RKO (cell line): ENCODE results near the gene CACNB2.

Source experiments
- DNase-seq: peaks from one replicate; pipeline ENCODE4 v3.0.0-alpha.2; 2016; ENCODE audit warnings: low spot score

CACNB2 gene

DNA sequence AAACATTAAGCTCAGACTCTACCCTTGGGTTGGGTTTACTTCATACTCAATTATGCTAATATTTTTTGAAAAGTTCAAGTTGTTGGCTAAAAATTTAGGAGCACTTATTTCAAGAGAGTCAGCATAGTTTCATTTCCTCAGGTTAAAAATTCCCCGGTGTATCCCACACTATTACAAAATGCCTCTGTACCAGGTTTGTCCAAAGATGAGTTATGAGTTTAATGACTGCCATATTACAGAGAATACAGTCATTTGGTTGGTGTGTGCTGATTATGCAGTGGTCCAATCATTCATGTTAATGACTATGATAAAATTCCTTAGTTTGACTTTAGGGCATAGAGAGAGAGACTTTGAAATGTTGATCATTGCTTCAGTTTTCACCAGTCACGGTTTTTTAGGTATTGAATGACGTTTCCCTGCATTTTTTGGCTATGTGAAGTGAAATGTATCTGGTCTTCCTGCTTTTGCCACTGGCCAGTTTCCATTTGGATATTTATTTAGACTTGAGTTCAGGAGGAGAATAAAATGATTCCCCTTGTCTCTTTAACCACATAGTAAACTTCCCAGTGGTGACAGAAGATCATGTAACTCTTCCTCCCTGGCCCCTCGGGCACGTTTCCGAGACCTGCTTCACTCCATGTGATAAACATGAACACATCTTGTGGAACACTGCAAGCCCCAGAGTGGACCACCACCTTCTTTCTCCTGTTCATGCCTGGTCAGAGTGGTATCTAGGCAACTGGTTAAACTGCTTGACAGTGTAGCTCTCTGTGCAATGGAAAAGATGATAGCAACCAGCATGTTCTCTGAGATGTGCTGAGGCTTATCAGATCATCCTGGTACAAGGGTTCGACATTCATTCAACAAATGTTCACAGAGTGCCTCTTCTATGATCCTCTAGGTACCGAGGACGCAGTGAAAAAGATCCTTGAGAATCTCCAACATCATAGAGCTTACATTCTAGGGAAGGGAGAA, 153.6 kb downstream of the CACNB2 start:
- DNase-seq, result no peak

DNA sequence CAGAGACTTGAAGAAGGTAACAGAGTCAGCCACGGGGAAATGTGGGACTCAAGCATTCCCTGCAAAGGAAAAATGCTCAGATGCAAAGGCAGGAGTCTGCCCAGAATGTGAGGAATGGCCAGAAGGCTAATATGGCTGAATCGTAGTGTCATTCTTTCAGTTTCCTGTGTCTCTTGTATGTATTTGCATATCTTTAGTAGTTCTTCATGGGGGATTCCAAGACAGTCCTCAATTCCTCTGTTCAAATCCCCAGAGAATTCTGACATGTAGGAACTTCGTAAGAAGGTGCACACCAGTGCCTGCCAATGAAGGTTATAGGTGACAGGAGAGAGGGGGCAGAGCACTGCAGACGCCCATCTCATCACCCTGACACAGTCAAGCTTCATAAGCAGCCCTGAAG, 154.4 kb downstream of the CACNB2 start:
- no peak for DNase-seq

DNA sequence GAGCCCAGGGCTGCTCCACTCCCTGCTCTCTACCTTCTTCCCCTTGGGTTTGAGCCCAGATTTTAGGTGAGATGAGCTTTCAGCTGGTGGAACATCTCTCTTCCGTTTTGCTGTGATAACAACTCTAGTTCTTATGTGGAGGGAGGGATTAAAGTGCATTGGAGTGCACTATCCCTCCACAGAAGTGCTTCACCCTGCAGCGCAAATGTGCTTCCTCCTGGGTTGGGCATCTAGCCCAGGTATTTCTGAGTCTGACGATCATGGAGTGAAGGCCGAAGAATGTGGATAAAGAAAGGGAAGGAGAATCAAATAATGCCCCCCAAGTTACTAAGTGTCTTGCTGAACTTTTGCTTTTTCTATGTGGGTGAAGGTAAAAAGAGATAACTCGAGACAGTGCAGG, 157.4 kb downstream of the CACNB2 start:
- no peak for DNase-seq

DNA sequence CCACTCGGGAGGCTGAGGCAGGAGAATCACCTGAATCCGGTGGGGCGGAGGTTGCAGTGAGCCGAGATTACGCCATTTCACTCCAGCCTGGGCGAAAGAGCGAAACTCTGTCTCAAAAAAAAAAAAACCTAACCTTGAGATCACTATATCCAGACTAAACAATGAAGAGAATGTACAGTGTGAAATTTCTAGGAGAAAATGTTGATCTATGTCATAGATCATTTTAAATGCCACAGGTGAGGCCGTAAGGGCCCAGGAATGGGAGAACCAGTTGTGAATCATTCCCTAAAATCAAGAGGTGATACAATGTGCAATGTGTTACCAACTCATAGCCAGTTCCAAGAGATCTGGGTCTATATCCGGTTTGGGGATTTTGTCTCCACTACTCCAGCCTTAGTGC, 158.0 kb downstream of the CACNB2 start:
- DNase-seq, result no peak

DNA sequence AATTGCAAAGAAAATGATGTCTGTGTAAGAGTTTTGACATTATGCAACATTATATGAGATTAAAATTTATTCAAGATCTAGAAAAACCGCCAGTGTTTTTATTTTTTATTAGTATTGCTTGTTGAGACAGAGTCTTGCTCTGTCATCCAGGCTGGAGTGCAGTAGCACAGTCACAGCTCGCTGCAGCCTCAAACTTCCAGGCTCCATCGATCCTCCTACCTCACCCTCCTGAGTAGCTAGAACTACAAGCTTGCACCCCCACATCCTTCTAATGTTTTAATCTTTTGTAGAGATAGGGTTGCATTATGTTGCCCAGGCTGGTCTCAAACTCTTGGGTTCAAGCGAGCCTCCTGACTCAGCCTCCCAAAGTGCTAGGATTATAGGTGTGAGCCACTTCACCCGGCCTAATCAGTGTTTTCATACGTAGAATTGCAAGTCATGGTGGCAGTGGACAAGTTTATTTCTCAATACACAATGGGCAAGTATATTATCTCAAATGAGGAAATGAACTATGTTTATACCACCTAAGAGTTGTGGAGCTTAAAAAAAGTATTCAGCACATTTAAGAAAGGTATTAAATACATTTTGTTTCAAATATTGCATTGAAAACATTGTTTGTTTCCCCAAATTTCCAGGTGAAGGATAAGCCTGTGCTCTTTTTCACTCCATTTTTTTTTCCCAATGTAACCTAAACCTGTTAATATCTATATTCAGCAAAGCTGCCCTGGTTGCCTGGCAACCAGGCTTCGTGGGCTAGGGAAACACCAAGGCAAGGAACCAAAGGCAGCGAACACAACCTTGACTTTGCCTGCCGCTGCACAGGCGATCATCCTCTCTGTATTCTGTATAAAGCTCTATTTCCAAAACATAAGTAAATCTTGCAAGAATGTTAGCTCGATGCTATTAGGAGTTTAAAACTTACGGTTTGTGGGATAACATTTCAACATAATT, 163.9 kb downstream of the CACNB2 start:
- DNase-seq, result no peak

DNA sequence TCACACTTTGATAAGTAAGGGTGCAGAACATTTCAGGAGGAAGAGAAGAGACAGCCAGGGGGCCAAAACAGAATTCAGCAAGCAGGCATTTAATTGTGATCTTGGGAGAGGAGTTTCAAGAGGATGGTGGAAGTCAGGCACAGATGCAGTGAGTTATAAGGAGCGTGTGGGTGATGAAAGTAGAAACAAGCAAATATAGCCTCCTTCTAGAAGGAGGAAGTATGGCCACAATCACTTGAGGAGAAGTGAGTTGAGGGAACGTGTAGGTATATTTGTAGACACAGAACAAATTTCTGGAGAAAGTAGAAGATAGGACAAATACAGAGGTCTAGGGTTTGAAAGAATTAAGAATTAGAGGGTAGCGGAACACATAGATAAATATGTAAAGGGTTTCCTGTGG, 165.8 kb downstream of the CACNB2 start:
- no peak for DNase-seq

DNA sequence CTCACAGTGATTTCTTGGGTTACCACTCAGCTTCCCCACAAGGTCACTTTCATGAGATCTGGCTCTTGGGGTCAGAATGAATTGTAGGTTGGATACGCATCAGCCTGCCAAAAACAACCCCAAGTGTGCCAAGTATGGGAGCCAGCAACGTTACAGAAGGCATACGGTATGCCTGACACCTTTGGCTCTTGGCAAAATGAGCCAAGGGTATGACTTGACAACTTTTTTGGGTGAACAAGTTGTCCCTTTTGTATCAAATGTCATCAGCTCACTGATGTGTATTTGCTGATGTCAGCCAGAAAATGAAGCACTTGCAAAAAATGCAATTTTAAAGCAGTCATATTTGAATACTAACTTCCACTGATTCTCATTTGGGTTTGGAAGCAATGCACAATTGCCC, 168.4 kb downstream of the CACNB2 start:
- no peak for DNase-seq

DNA sequence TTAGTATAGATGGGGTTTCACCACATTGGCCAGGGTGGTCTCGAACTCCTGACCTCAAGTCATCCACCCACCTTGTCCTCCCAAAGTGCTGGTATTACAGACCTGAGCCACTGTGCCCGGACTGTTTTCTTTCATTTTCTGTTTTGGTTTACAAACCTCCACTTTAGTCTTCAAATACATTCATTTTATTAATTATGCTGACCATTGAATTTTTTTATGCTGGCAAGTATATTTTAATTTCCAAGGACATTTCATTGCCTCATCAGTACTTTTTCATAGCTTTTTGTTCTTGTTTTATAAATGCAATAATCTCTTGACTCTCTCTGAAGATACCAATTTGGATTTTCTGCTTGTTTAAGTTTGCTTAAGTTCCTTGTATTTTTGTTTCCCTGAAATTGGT, 170.5 kb downstream of the CACNB2 start:
- DNase-seq, result no peak

DNA sequence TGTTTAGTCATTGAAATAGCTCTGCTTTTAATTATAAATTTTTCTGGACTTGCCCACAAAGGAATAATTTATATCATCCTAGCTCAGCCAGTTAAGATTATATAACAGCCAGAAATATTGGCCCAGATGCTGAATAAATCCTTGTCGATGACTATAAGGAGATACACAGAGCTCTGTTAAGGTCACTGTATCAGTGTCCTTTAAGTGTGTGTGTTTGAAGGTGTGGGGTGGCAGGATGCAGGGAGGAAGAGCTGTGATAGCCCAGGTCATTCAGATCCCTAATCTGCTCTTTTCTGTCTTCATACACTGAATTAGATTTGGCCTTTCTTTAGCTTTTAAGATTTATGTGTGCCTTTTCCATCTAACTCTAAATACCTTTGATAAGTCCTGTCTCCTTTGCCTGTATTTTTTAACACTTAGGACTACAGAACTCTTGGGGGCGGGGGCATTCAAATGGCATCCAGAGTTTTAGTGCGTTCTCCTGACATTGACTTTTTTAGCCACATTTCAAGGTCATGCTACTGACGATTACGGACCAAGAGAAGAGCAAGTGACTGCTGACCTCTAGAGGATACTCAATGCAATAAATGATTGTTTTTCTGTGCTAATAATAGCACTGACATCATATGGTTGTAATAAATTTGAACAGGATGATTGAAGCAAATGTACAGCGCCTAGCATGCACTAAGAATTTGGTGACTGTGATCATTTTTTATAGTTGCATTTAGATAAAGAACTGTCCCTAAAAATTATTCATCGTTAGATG, 172.3 kb downstream of the CACNB2 start:
- peak; percentile 86 for DNase-seq

DNA sequence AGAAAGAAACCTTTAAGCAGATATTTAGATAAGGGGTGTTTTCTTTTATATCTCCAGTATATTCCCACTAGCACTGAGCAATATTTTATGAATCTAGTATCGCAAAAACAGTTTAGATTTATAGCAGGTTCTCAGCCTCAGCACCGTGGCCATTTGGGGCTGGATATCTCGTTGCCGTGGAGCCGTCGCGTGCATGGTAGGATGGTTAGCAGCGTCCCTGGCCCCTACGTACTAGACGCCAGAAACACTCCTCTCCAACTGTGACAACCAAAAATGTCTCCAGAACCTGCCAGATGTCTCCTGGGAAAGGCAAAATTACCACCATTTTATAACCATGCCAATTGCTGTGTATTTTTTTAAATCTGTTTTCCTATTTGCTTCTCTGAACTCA, 172.9 kb downstream of the CACNB2 start:
- no peak for DNase-seq

DNA sequence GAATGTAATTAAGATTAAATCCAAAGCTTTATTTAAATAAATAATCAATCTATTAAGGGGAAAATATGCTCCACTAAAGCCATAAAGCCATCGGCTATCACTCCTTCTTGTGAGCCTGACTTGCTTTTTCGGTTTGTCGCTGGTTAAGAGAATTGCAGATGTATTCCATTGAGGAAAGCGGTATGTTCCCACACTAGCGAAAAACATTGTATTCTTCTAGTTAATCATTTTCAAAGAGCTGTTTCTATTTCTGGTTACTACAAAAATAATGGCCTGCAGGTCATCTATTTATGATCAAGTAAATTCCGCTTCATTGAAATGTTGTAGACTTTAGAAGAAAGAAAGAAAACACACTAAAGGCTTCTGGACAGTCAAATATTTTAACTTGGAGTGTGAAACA, 173.4 kb downstream of the CACNB2 start:
- DNase-seq, result no peak

DNA sequence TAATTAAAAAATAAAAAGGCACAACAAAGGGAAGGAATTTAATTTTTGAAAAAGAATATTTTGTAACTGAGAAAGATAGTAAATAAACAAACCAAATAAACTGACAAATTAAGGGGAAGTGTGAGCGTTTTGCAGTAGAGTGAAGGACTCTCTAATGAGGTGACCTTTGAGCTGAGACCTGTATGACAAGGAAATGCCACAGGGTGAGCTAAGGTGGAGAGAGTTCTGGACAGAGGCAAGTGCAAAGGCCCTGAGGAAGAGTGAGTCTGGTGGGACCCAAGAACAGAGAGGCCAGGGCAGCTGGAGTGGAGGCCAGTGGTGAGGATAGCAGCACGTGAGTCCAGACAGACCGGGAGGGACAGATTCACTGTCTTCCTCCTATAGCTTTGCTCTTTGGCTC, 179.4 kb downstream of the CACNB2 start:
- no peak for DNase-seq

DNA sequence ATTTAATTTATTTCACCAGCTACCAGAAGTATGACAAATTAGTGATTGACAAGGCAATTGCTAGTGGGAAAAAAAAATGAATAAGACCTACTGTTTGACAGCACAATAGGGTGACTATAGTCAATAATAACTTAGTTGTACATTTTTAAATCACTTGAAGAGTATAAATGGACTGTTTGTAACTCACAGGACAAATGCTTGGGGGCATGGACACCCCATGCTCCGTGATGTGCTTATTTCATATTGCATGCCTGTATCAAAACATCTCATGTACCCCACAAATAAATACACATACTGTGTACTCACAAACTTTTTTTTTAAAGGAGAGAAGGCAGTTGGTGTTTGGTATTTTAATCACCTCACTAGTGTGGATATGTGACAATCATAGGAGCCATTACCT, 181.1 kb downstream of the CACNB2 start:
- DNase-seq, result no peak

DNA sequence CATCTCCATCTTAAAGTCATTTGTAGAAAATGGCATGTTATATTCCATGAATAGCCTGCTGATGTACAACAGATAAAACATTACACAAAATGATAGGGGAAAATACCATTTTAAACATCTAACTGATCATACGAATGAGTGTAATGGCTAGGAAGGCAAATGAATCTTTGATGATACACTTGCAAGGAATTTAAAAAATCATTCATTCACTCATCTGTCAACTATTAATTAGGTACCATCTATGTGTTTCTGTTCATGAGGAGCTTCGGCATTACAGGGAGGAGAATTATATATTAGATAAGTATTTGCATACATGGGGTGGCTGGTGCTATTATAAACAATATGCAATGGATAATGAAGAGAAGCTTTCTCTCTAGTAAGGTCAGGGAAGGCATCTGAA, 183.7 kb downstream of the CACNB2 start:
- DNase-seq, result no peak

DNA sequence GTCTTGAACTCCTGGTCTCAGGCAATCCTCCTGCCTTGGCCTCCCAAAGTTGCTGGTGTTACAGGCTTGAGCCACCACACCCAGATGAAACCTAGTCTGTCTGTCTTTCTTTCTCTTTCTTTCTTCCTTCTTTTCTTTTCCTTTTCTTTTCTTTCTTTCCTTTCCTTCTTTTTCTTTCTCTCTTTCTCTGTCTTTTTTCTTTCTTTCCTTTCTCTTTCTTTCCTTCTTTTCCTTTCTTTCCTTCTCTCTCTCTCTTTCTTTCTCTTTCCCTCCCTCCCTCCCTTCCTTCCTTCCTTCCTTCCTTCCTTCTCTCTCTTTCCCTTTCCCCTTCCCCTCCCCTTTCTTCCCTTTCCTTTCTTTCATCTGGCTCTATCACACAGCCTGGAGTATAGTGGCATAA, 185.2 kb downstream of the CACNB2 start:
- DNase-seq, result no peak

DNA sequence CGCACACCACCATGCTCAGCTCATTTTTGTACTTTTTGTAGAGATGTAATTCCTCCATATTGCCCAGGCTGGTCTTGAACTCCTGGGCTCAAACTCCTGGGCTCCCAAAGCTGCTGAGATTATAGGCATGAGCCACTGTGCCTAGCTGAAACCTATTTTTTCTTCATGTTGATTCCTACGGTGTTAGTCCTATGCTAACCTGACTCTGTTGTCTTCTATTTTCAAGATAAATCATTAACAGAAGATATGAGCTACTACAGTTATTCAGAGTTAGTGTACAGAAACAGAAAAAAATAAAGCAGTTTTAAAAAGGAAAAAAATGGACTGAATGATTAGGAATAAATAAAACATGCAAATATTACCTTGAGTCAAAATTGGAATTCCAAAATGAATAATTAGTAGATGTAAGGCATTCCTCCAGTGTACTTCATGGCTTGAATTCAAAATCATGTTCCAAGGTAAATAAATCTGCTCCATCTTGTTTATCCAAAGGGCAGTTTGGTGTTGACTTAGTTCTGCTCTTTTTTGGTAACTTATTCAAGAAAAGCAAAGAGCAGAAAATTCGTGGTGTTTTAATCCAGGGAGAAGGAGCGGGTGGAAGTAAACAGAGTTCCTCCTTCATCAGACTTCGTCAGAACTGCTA, 185.8 kb downstream of the CACNB2 start:
- DNase-seq, result no peak

DNA sequence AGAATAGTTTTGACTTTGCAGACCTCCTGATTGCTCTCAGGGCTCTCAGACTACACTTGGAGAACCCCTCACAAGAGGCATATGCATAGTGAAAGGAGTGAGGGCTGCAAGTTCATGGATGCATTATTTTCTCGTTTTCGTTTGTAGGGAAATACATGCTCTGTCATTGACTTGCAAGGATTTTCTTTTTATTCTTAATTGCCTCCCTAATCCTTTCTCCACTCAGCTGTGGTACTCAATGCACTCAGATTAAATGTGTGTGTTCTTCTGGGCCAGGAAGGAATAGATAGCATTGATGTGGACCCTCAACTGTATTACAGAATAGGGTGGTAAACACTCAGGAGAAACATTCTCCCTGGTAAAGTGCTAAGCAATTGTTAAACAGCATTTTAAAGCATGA, 188.7 kb downstream of the CACNB2 start:
- no peak for DNase-seq

DNA sequence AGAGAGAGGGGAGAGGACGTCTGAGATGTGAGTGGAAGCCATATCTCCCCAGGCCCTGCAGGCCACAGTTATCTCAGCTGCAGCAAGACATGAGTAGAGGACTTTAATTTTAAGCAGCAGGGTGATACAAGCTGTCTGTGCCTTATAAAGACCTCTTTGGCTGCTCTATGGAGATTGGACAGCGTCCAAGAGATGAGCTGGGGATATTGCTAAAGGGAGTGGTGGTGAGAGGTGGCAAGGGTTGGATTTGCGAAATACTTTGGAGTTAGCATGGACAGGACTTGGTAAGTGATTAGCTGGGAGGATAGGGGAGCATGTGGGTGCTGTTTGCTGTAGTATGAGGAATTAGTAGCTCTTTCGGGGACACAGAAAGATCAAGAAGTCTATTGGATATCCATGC, 191.8 kb downstream of the CACNB2 start:
- no peak for DNase-seq

DNA sequence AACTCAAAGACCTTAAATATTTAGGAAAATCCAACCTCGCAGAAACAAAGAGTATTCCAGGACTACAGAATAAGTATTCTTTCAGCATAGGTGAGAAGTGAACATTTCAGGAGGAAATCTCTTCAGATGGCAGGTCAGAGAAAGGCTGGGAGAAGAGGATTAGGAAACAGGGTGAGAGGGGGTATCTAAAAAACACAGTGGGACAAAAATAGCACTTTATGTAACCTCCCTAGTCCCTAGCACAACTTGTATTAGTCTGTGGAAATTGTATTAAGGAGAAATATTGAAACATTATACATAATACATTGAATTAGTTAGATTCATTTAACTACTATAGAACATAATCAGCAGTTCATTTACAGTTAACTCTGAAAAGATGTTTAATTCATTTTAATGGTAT, 192.3 kb downstream of the CACNB2 start:
- DNase-seq, result no peak

DNA sequence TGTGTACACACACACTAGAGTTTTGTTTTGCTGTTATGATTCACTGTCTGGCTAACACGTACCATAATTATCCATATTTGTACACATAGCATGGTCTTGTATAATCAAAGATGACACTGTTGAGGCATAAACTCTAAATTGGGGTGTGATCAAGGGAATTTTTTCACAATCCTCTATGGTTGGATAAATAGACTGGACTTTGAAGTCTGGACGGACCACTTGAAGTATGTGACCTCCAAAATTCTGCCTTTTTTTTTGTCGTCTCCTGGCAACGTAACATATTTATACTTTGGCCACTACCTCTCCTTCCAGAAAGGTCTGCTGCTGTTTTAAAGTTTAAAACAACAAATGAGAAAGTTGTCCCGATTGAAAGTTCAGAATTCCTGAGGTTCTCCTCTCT, 193.4 kb downstream of the CACNB2 start:
- DNase-seq, result no peak

DNA sequence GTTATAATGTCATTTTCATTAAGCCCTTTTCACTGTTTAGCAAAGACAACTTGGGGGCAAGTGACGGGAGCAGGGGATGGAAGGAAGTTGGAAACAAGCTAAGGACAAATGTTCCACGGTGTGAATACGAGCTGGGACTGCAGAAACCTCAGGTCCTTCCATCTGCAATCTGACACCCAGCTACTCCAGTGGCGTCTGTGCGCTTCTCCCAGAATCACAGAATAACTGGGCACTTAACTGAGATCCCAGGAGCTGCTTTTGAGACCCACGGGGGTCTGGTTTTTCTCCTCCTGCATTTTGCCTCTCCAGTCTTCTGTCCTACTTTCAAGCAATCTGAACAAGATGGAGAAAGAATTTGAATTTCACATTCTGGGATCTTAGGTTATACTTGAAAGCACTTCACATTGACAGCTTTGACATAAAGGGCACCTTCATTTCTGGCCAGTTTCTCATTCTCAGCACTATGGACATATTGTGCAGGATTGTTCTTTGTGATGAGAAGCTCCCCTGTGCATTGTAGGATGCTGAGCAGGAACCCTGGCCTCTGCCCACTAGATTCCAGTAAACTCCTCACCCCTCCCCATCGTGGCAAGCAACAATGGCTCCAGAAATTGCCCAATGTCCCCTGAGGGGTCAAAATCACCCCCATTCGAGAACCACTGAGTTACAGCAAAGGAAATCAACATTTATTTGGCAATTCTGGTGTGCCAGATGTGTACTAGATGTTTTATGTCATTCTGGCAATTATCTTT, 194.1 kb downstream of the CACNB2 start:
- no peak for DNase-seq
